ENCODE data around the gene CDC16.

DNA sequence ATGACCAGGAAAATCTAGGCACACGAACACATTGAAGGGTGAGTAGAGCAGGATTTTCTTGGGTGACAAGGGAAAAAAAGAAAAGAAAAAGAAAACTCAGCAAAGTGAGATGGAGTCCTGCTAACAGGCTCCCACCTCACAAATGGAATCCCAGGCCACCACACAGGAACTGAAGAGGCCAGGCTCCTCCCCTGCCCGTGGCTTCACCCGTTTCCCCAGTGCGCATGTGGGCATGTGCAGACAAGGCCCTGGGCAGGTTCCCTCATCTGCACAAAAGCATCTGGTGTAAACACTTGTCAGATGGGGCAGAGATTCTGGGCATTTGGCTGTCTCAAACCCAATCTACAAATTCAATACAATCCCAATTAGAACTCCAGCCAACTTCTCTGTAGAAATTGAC is 31.2 kb upstream of the CDC16 start:
- TF ChIP-seq, protein P1, sequence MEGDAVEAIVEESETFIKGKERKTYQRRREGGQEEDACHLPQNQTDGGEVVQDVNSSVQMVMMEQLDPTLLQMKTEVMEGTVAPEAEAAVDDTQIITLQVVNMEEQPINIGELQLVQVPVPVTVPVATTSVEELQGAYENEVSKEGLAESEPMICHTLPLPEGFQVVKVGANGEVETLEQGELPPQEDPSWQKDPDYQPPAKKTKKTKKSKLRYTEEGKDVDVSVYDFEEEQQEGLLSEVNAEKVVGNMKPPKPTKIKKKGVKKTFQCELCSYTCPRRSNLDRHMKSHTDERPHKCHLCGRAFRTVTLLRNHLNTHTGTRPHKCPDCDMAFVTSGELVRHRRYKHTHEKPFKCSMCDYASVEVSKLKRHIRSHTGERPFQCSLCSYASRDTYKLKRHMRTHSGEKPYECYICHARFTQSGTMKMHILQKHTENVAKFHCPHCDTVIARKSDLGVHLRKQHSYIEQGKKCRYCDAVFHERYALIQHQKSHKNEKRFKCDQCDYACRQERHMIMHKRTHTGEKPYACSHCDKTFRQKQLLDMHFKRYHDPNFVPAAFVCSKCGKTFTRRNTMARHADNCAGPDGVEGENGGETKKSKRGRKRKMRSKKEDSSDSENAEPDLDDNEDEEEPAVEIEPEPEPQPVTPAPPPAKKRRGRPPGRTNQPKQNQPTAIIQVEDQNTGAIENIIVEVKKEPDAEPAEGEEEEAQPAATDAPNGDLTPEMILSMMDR (IDR thresholded peaks at IDR 0.05) = no peak
- TF ChIP-seq POLR2A (IDR thresholded peaks at IDR 0.05) (no peak), POLR2AphosphoS5 (IDR thresholded peaks at IDR 0.05) (no peak), EP300 (IDR thresholded peaks at IDR 0.05) (no peak)

Data from gastroesophageal sphincter (tissue), 3 donors.